ENCODE results near the gene INPP4B.
"Not testable (repeated sequence)": the region's sequence is repeated elsewhere in the genome, so short reads cannot be mapped to it uniquely, and the experiment has no call there.

Gene INPP4B

DNA sequence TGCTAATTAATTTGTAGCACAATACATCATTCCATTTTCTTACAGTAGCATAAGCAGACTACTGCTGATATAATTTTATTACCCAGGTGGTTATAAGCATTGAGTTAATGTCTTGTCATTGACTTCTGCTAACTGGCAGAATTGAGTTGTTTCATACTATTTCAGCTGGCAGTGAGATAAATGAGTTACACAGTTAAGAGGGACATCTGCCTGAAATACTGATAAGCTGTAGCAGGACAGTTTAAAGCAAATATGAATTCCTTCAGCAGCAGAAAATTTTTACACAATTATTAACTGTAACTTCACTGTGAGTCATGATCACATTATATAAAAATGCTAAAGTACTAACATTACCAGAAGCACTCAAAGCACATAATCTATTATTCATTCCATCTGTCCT lies 326.8 kb downstream of the INPP4B start:
- TF ChIP-seq, protein P1, sequence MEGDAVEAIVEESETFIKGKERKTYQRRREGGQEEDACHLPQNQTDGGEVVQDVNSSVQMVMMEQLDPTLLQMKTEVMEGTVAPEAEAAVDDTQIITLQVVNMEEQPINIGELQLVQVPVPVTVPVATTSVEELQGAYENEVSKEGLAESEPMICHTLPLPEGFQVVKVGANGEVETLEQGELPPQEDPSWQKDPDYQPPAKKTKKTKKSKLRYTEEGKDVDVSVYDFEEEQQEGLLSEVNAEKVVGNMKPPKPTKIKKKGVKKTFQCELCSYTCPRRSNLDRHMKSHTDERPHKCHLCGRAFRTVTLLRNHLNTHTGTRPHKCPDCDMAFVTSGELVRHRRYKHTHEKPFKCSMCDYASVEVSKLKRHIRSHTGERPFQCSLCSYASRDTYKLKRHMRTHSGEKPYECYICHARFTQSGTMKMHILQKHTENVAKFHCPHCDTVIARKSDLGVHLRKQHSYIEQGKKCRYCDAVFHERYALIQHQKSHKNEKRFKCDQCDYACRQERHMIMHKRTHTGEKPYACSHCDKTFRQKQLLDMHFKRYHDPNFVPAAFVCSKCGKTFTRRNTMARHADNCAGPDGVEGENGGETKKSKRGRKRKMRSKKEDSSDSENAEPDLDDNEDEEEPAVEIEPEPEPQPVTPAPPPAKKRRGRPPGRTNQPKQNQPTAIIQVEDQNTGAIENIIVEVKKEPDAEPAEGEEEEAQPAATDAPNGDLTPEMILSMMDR (IDR thresholded peaks at IDR 0.05; ENCODE audit: low read depth, low read length): no peak
- TF ChIP-seq EZH2phosphoT487 (IDR thresholded peaks at IDR 0.05; ENCODE audit: low read depth): no peak
- Histone ChIP-seq H3K36me3 (replicated peaks; ENCODE audit: low read depth, low read length) (no peaks in the 10 kb centered on the region), H3K4me3 (ENCODE audit: low read length) (no peak overlapping the region), H3K79me2 (ENCODE audit: low read length) (no peaks in the 10 kb centered on the region), H3K9ac (ENCODE audit: low read length) (no peak overlapping the region), H3K27ac (ENCODE audit: low read length) (no peak overlapping the region), H3K27me3 (ENCODE audit: low read depth, low read length) (no peaks in the 10 kb centered on the region), H2AFZ (ENCODE audit: low read depth, low read length) (no peak overlapping the region), H4K20me1 (ENCODE audit: insufficient read depth, low read length) (no peaks in the 10 kb centered on the region), H3K9me3 (ENCODE audit: insufficient read depth, low read length) (no peaks in the 10 kb centered on the region), H3K4me2 (ENCODE audit: low read length) (no peak overlapping the region), H3K4me1 (ENCODE audit: low read length) (no peaks in the 10 kb centered on the region)

DNA sequence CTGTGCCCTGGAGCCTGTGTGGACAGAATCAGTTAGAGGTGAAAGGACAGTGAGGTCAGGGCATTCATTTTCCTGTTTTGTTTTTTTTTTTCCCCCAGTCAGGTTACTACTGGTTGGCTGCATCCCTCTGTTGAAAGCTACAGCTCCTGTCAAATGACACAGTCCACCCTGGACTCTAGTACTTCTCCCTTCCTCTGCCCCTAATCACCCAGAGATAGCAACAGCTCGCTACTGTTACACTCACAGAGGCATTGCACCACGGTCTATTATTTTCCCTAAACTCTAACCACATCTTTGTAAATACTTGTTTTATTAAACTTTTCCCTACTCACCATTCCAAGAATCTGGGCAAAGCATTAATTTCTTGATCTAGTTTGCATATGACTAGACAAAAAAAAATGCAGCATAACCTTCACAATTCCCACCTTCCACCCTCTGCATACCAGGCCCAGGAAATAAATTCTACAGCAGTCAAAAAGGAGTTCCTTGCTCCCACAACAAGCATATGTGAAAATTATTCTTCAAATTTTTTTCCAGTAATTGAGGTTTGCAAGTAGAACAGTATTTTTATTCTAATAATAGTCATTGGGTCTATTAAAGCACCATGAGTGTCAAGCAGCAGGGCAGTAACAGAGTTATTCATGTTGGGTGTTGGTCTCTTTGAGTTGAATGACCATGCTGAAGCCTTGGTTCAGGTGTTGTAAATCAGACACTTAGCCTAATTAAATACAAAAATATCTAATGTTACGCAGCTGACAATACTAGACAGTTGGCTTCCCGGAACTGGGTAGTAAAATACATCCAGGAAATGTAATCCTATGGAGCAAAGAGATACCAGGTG lies 329.2 kb downstream of the INPP4B start:
- H3K27ac ChIP-seq (ENCODE audit: low read length): no peak overlapping the region
- no peaks in the 10 kb centered on the region for H3K27me3 ChIP-seq (ENCODE audit: low read depth, low read length)
- H3K4me3 ChIP-seq (ENCODE audit: low read length): no peak overlapping the region
- H3K79me2 ChIP-seq (ENCODE audit: low read length): no peaks in the 10 kb centered on the region
- H3K9ac ChIP-seq (ENCODE audit: low read length): no peak overlapping the region
- TF ChIP-seq, protein P1 (IDR thresholded peaks at IDR 0.05; ENCODE audit: low read depth, low read length): no peak
- no peak for TF ChIP-seq EZH2phosphoT487 (IDR thresholded peaks at IDR 0.05; ENCODE audit: low read depth)
- H4K20me1 ChIP-seq (ENCODE audit: insufficient read depth, low read length): no peaks in the 10 kb centered on the region
- no peaks in the 10 kb centered on the region for H3K36me3 ChIP-seq (replicated peaks; ENCODE audit: low read depth, low read length)
- H3K4me2 ChIP-seq (ENCODE audit: low read length): no peak overlapping the region
- no peaks in the 10 kb centered on the region for H3K4me1 ChIP-seq (ENCODE audit: low read length)
- H2AFZ ChIP-seq (ENCODE audit: low read depth, low read length): no peak overlapping the region
- H3K9me3 ChIP-seq (ENCODE audit: insufficient read depth, low read length): no peaks in the 10 kb centered on the region

DNA sequence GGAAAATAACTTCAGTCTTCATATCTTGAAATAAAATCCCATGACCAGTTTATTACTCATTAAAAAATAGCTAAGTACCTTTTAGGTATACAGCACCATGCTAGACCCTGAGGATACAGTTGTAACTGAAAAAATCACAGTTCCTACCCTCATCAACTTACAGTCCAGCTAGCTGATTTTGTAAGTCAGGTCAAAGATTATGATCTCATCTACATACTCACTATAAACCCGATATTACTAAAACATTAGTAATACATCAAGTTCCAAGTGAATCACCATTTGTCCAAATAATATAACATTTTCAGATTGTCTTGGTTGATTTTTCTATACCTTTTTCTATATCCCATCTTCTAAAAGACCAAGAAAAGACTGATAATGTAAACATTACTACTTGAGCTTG lies 333.9 kb downstream of the INPP4B start:
- Histone ChIP-seq H3K4me1 (ENCODE audit: low read length) (no peaks in the 10 kb centered on the region), H3K36me3 (replicated peaks; ENCODE audit: low read depth, low read length) (no peaks in the 10 kb centered on the region), H3K9me3 (ENCODE audit: insufficient read depth, low read length) (no peaks in the 10 kb centered on the region), H3K27me3 (ENCODE audit: low read depth, low read length) (no peaks in the 10 kb centered on the region), H3K79me2 (ENCODE audit: low read length) (no peaks in the 10 kb centered on the region), H2AFZ (ENCODE audit: low read depth, low read length) (no peak overlapping the region), H3K4me3 (ENCODE audit: low read length) (no peak overlapping the region), H4K20me1 (ENCODE audit: insufficient read depth, low read length) (no peaks in the 10 kb centered on the region), H3K4me2 (ENCODE audit: low read length) (no peak overlapping the region), H3K9ac (ENCODE audit: low read length) (no peak overlapping the region), H3K27ac (ENCODE audit: low read length) (no peak overlapping the region)
- TF ChIP-seq, protein P1 (IDR thresholded peaks at IDR 0.05; ENCODE audit: low read depth, low read length): no peak
- no peak for TF ChIP-seq EZH2phosphoT487 (IDR thresholded peaks at IDR 0.05; ENCODE audit: low read depth)

DNA sequence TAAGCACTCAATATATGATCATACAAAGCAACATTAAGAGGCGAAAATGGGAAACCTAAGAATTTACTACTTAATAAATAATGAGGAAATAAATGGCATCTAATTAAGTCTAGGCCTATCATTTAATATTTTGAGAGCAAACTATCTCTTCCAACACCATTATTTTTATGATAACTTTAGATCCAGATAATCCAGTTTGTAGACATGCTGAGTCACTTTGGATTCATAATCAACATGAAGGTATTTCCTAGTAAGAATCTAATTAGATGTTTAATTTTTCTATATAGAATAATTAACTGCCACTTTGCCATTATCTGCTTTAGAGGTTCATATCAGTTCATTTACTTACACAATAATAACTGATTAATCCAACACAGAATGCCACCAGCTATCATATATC lies 336.2 kb downstream of the INPP4B start:
- TF ChIP-seq, protein P1 (IDR thresholded peaks at IDR 0.05; ENCODE audit: low read depth, low read length): no peak
- TF ChIP-seq EZH2phosphoT487 (IDR thresholded peaks at IDR 0.05; ENCODE audit: low read depth): no peak
- Histone ChIP-seq H2AFZ (ENCODE audit: low read depth, low read length) (no peak overlapping the region), H4K20me1 (ENCODE audit: insufficient read depth, low read length) (no peaks in the 10 kb centered on the region), H3K36me3 (replicated peaks; ENCODE audit: low read depth, low read length) (no peaks in the 10 kb centered on the region), H3K9ac (ENCODE audit: low read length) (no peak overlapping the region), H3K4me3 (ENCODE audit: low read length) (no peak overlapping the region), H3K4me1 (ENCODE audit: low read length) (no peaks in the 10 kb centered on the region), H3K4me2 (ENCODE audit: low read length) (no peak overlapping the region), H3K9me3 (ENCODE audit: insufficient read depth, low read length) (no peaks in the 10 kb centered on the region), H3K79me2 (ENCODE audit: low read length) (no peaks in the 10 kb centered on the region), H3K27me3 (ENCODE audit: low read depth, low read length) (no peaks in the 10 kb centered on the region), H3K27ac (ENCODE audit: low read length) (no peak overlapping the region)

DNA sequence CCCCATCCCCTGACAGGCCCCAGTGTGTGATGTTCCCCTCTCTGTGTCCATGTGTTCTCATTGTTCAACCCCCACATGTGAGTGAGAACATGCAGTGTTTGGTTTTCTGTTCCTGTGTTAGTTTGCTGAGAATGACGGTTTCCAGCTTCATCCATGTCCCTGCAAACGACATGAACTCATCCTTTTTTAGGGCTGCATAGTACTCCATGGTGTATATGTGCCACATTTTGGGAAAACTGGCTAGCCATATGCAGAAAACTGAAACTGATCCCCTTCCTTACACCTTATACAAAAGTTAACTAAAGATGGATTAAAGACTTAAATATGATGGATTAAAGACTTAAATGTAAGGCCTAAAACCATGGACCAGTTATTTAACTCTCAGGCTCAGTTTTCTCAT lies 336.7 kb downstream of the INPP4B start:
- not testable (repeated sequence) for H4K20me1 ChIP-seq (ENCODE audit: insufficient read depth, low read length); H3K27me3 ChIP-seq (ENCODE audit: low read depth, low read length); H2AFZ ChIP-seq (ENCODE audit: low read depth, low read length)

More for the DNA sequence above, 336.7 kb downstream of the INPP4B start:
- not testable (repeated sequence) for H3K27ac ChIP-seq (ENCODE audit: low read length); H3K4me2 ChIP-seq (ENCODE audit: low read length); H3K36me3 ChIP-seq (replicated peaks; ENCODE audit: low read depth, low read length); H3K79me2 ChIP-seq (ENCODE audit: low read length); H3K9ac ChIP-seq (ENCODE audit: low read length); H3K9me3 ChIP-seq (ENCODE audit: insufficient read depth, low read length); H3K4me1 ChIP-seq (ENCODE audit: low read length); H3K4me3 ChIP-seq (ENCODE audit: low read length)
